NCI-H1105 (cell line): Measurements from ENCODE around the gene MAST1.
"Not testable (repeated sequence)": the region's sequence is repeated elsewhere in the genome, so short reads cannot be mapped to it uniquely, and the experiment has no call there.

Experiments
- DNase-seq: peaks from one replicate; lab custom pipeline; 2025; lab: John Stamatoyannopoulos, UW

The MAST1 gene

GRCh38 chr19:12838182-12838885 lies at the start of gene MAST1:
MAST1 (plus strand) TSS chr19:12838515; CDS start chr19:12838573, 58 bp downstream.
- peak; percentile 65 for DNase-seq

DNA sequence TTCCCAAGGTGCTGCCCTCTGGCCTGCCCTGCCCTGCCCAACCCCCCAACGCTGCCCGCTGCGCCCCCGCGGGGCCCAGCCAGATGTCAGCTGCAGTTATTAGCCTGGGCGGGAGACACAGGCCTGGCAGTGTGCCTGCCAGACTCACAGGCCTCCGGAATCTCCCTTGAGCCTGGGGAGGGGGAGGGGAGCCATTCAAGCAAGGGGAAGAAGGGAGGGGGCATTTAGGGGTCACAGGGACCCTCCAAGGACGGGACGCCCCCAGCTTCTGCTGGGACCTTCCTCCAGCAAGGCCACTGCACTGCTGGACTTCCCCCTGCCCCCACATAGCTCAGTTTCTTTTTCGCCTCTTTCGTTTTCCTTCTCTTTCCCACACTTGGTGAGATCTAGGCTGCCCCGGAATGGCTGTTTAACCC lies 49.6 kb upstream of the MAST1 start:
- DNase-seq = peak; percentile 68

DNA sequence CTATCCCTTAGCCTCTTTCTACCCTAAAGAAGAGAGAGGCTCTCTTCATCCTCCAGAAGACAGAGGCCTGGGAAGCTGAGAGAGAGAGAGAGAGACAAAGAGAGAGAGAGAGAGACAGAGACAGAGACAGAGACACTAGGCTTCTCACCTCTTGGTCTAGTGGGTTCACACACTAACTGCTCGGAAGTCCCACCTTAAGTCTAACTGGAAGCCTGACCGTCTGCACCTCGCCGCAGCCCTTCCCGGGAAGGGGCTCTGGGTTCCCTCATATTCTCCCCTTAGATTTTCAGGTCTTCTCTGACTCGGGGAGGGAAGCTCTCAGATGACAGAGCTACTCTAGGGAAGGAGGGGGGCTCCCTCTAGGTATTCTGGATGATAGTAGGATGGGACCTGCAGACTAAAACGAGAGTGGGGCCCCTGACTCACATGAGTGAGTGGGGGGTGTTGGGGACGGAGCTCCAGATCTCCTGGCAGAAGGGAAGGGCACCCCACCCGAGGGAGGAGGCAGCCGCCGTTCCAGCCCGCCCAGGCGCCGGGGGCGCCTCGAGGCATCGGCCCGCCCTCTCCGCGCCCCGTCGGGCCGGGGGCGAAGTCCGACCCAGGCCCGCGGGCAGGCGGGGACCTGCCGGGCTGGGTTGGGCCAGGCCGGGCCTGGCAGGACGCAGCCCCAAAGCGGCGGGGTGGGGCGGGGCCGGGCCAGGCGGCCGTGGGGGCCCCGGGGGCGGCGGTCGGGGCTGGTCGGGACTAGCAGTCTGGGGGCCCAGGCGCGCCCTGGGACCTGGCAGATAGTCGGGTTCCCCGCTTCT lies 49.0 kb upstream of the MAST1 start:
- no peak for DNase-seq

- peak; percentile 86 for DNase-seq
These were observed 48.3 kb upstream of the MAST1 start for GRCh38 chr19:12789904-12790619.

- DNase-seq = no peak
These were observed 47.5 kb upstream of the MAST1 start for GRCh38 chr19:12790628-12791344.

DNA sequence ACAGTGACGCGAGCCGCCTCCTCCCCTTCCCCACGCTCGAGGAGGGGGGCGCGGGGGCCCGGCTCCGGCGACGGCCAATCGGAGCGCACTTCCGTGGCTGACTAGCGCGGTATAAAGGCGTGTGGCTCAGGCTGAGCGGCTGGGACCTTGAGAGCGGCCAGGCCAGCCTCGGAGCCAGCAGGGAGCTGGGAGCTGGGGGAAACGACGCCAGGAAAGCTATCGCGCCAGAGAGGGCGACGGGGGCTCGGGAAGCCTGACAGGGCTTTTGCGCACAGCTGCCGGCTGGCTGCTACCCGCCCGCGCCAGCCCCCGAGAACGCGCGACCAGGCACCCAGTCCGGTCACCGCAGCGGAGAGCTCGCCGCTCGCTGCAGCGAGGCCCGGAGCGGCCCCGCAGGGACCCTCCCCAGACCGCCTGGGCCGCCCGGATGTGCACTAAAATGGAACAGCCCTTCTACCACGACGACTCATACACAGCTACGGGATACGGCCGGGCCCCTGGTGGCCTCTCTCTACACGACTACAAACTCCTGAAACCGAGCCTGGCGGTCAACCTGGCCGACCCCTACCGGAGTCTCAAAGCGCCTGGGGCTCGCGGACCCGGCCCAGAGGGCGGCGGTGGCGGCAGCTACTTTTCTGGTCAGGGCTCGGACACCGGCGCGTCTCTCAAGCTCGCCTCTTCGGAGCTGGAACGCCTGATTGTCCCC lies 46.8 kb upstream of the MAST1 start, which contains the start of gene JUNB:
Gene JUNB, plus strand, starts transcription at position 142 of the 706 bp plus-strand sequence. Its CDS starts 286 bp downstream, at position 428.
- DNase-seq = peak; percentile 94

DNA sequence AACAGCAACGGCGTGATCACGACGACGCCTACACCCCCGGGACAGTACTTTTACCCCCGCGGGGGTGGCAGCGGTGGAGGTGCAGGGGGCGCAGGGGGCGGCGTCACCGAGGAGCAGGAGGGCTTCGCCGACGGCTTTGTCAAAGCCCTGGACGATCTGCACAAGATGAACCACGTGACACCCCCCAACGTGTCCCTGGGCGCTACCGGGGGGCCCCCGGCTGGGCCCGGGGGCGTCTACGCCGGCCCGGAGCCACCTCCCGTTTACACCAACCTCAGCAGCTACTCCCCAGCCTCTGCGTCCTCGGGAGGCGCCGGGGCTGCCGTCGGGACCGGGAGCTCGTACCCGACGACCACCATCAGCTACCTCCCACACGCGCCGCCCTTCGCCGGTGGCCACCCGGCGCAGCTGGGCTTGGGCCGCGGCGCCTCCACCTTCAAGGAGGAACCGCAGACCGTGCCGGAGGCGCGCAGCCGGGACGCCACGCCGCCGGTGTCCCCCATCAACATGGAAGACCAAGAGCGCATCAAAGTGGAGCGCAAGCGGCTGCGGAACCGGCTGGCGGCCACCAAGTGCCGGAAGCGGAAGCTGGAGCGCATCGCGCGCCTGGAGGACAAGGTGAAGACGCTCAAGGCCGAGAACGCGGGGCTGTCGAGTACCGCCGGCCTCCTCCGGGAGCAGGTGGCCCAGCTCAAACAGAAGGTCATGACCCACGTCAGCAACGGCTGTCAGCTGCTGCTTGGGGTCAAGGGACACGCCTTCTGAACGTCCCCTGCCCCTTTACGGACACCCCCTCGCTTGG lies 46.1 kb upstream of the MAST1 start:
- peak; percentile 65 for DNase-seq

- DNase-seq = no peak
These were observed 45.4 kb upstream of the MAST1 start for GRCh38 chr19:12792853-12793289.

- DNase-seq = peak; percentile 89
These were observed 44.8 kb upstream of the MAST1 start for GRCh38 chr19:12793290-12794195.

- no peak for DNase-seq
These were observed 43.9 kb upstream of the MAST1 start for GRCh38 chr19:12794196-12794941.

DNA sequence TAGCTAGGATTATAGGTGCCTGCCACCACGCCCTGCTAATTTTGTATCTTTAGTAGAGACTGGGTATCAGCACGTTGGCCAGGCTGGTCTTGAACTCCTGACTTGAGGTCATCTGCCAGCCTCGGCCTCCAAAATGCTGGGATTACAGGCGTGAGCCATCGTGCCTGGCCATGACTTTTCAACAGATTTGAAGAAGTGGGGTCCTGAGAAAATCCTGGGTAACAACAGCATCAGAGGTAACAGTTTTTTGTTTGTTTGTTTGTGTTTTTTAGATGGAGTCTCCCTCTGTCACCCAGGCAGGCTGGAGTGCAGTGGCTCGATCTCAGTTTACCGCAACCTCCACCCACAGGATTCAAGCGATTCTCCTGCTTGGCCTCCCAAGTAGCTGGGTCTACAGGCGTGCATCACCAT lies 43.3 kb upstream of the MAST1 start:
- no peak for DNase-seq

- DNase-seq = peak; percentile 76
These were observed 41.9 kb upstream of the MAST1 start for GRCh38 chr19:12796146-12797071.

- no peak for DNase-seq
These were observed 41.2 kb upstream of the MAST1 start for GRCh38 chr19:12797141-12797587.

DNA sequence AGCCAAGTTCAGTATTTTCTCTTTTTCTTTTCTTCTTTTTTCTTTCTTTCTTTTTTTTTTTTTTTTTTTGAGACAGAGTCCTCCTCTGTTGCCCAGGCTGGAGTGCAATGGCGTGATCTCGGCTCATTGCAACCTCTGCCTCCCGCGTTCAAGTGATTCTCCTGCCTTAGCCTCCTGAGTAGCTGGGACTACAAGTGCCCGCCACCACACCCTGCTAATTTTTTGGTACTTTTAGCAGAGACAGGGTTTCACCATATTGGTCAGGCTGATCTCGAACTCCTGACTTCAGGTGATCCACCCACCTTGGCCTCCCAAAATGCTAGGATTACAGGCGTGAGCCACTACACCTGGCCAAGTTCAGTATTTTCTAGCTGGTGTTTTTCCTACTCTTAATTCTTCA lies 40.7 kb upstream of the MAST1 start:
- DNase-seq = not testable (repeated sequence)

DNA sequence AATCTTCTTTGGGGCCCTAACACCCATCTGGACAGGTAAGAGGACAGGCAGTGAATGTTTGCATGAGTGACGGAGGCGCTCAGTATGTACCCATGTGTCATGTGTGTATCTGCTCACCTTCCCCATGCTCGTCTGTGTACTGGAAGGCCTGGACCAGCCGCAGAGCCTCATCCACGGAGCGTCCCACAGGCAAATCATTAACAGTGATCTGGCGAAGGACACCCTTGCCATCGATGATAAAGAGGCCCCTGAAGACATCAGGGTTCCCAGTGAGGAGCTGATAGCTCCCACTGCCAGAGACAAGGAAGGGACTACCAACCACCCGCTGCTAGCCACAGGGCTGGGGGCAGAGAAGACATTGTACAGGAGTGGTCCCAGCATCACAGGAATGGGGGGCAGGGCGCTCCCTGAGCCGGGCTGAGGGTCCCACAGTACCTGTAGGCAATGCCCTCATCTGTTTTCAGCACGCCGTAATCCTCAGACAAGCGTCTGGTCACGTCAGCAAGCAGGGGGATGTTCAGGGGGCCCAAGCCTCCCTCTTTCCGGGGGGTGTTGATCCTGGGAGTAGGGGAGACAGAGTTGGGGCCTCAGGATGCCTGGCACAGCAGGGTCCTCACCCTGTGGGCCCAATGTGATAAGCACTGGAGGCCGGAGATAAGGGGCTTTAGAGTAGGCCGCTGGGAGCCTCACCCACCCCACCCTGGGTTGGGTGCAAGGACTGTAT lies 38.4 kb upstream of the MAST1 start:
- DNase-seq = no peak

- no peak for DNase-seq
These were observed 37.9 kb upstream of the MAST1 start for GRCh38 chr19:12800466-12800770.
